HEK293T (cell line): ENCODE data around the gene OPRM1.

Experiments
- CTCF ChIA-PET: fragments of 350-600 bp; formaldehyde crosslinking; extraction: SDS; loops from one replicate; lab custom pipeline; 2021; ENCODE audit warnings: antibody characterized with exemption, inconsistent platforms; lab: Yijun Ruan, JAX
- POLR2A ChIA-PET: fragments of 350-600 bp; formaldehyde crosslinking; extraction: SDS; loops from one replicate; lab custom pipeline; 2020; ENCODE audit warnings: antibody characterized with exemption, inconsistent platforms; lab: Yijun Ruan, JAX
- DNase-seq: peaks from one replicate; pipeline ENCODE4 v3.0.0; 2012; ENCODE audit warnings: mixed read lengths; ENCODE audit errors: extremely low spot score
- ARNT ChIP-seq: fragments of 450-650 bp; IDR thresholded peaks from 2 replicates; pipeline ENCODE4 v1.6.1; 2017; ENCODE audit warnings: mild to moderate bottlenecking
- BHLHE40 ChIP-seq: fragments of 450-650 bp; IDR thresholded peaks from 2 replicates; pipeline ENCODE4 v1.6.1; 2016; ENCODE audit warnings: mild to moderate bottlenecking, moderate library complexity, borderline replicate concordance
- CTBP1 ChIP-seq: fragments of 450-650 bp; IDR thresholded peaks from 2 replicates; pipeline ENCODE4 v1.6.1; 2016; ENCODE audit warnings: borderline replicate concordance
- ELF4 ChIP-seq: fragments of 450-650 bp; IDR thresholded peaks from 2 replicates; pipeline ENCODE4 v1.6.1; 2017; ENCODE audit warnings: antibody characterized with exemption
- FOXA1 ChIP-seq: fragments of 450-650 bp; IDR thresholded peaks from 2 replicates; pipeline ENCODE4 v1.6.1; 2016; ENCODE audit warnings: mild to moderate bottlenecking
- FOXK2 ChIP-seq: fragments of 450-650 bp; IDR thresholded peaks from 2 replicates; pipeline ENCODE4 v1.6.1; 2016; ENCODE audit warnings: mild to moderate bottlenecking
- FOXM1 ChIP-seq: fragments of 450-650 bp; IDR thresholded peaks from 2 replicates; pipeline ENCODE4 v1.6.1; 2017; ENCODE audit warnings: mild to moderate bottlenecking, borderline replicate concordance
- HDGF ChIP-seq: fragments of 450-650 bp; IDR thresholded peaks from 2 replicates; pipeline ENCODE4 v1.6.1; 2017; ENCODE audit warnings: antibody characterized with exemption, borderline replicate concordance
- L3MBTL2 ChIP-seq: fragments of 450-650 bp; conservative IDR thresholded peaks from 2 replicates; pipeline ENCODE4 v1.6.1; 2016; ENCODE audit warnings: mild to moderate bottlenecking
- LEF1 ChIP-seq: fragments of 450-650 bp; IDR thresholded peaks from 2 replicates; pipeline ENCODE4 v1.6.1; 2017; ENCODE audit warnings: mild to moderate bottlenecking, borderline replicate concordance
- NFRKB ChIP-seq: fragments of 450-650 bp; IDR thresholded peaks from 2 replicates; pipeline ENCODE4 v1.6.1; 2016; ENCODE audit warnings: mild to moderate bottlenecking, moderate library complexity
- SP1 ChIP-seq: fragments of 450-650 bp; IDR thresholded peaks from 2 replicates; pipeline ENCODE4 v1.6.1; 2017
- SUZ12 ChIP-seq: fragments of 450-650 bp; IDR thresholded peaks from 2 replicates; pipeline ENCODE4 v1.6.1; 2016; ENCODE audit warnings: mild to moderate bottlenecking
- TARDBP ChIP-seq: fragments of 450-650 bp; IDR thresholded peaks from 2 replicates; pipeline ENCODE4 v1.6.1; 2016
- ZNF384 ChIP-seq: fragments of 450-650 bp; IDR thresholded peaks from 2 replicates; pipeline ENCODE4 v1.6.1; 2016
- TF ChIP-seq, protein P1 (sequence below): fragments of 450-650 bp; IDR thresholded peaks from 2 replicates; pipeline ENCODE4 v1.6.1; 2016

Gene OPRM1

GRCh38 chr6:154258064-154258757, 219.2 kb downstream of the OPRM1 start:
- DNase-seq: no peak
- ChIA-PET CTCF (interaction anchor here (0.8 kb wide), 1 partner anchor 9 kb away, joined by 8 read pairs; no protein-coding TSS in a partner anchor), POLR2A (no interaction called here)
- TF ChIP-seq CTBP1 (no peak), NFRKB (no peak), BHLHE40 (no peak), FOXM1 (no peak), SUZ12 (no peak), ARNT (no peak), TARDBP (no peak), HDGF (no peak), FOXA1 (no peak), LEF1 (no peak), ELF4 (no peak), L3MBTL2 (no peak), FOXK2 (no peak)
- TF ChIP-seq, protein P1, sequence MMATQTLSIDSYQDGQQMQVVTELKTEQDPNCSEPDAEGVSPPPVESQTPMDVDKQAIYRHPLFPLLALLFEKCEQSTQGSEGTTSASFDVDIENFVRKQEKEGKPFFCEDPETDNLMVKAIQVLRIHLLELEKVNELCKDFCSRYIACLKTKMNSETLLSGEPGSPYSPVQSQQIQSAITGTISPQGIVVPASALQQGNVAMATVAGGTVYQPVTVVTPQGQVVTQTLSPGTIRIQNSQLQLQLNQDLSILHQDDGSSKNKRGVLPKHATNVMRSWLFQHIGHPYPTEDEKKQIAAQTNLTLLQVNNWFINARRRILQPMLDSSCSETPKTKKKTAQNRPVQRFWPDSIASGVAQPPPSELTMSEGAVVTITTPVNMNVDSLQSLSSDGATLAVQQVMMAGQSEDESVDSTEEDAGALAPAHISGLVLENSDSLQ: no peak

GRCh38 chr6:154261688-154262397, 222.8 kb downstream of the OPRM1 start:
- no peak for DNase-seq
- TF ChIP-seq L3MBTL2: no peak
- TF ChIP-seq LEF1: no peak
- TF ChIP-seq ELF4: no peak
- TF ChIP-seq HDGF: no peak
- no peak for TF ChIP-seq ARNT
- TF ChIP-seq TARDBP: no peak
- TF ChIP-seq BHLHE40: no peak
- no peak for TF ChIP-seq SUZ12
- TF ChIP-seq FOXA1: no peak
- TF ChIP-seq, protein P1: no peak
- ChIA-PET CTCF (no interaction called here), POLR2A (no interaction called here)

GRCh38 chr6:154266560-154267099, 227.6 kb downstream of the OPRM1 start:
- CTCF ChIA-PET: interaction anchor here (0.7 kb wide), 2 partner anchors 17 to 1314 kb away, joined by 3 to 4 read pairs; no protein-coding TSS in a partner anchor
- TF ChIP-seq FOXM1 (no peak), BHLHE40 (no peak), TARDBP (no peak), LEF1 (no peak)
- no peak for DNase-seq
- POLR2A ChIA-PET: no interaction called here

DNA sequence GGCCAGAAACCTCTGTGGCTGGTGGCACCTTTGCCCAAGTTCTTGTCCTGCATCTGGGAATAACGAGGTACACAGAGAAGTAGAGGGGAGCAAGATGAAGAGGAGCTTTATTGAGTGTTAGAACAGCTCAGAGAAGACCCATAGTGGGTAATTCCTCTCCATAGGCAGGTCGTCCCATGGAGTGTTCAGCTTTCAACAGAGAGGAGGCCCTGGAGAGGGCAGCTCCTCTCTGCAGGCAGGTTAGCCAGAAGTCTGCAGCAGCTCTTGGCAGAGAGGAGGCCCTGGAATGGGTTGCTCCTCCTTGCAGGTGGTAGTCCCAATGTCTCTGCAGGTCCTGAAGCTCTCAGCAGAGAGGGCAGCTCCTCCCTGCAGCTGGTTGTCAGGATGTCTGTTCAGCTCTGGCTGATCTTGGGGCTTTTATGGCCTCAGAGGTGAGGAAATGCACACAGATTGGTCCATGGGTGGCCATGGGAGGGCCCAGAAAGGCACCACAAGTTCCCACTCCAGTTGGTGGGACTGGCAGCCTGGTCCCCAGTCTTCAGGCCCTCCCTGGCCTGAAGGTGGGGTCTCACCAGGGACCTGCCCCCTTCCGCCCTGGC, 228.6 kb downstream of the OPRM1 start:
- no peak for DNase-seq
- TF ChIP-seq CTBP1 (no peak), ARNT (no peak), TARDBP (no peak), LEF1 (no peak), BHLHE40 (no peak)
- CTCF ChIA-PET: no interaction called here
- POLR2A ChIA-PET: no interaction called here

- POLR2A ChIA-PET: no interaction called here
- CTCF ChIA-PET: interaction anchor here (0.5 kb wide), 1 partner anchor 335 kb away, joined by 4 read pairs; no protein-coding TSS in a partner anchor
- TF ChIP-seq TARDBP: no peak
- TF ChIP-seq ELF4: no peak
- TF ChIP-seq ARNT: no peak
- no peak for TF ChIP-seq FOXK2
- no peak for TF ChIP-seq FOXM1
- TF ChIP-seq BHLHE40: no peak
- TF ChIP-seq FOXA1: no peak
- no peak for TF ChIP-seq LEF1
- TF ChIP-seq SP1: no peak
- no peak for TF ChIP-seq SUZ12
- no peak for TF ChIP-seq NFRKB
- TF ChIP-seq L3MBTL2: no peak
- TF ChIP-seq, protein P1: no peak
- TF ChIP-seq ZNF384: no peak
- TF ChIP-seq HDGF: no peak
- no peak for TF ChIP-seq CTBP1
- no peak for DNase-seq
These were observed 229.4 kb downstream of the OPRM1 start for GRCh38 chr6:154268486-154268885.
